Uterus (tissue), 4 donors: ENCODE measurements around the gene CYP2W1. TPM values are rescaled to one million over a fixed set of nuclear protein-coding genes. Genes with fewer than 3 reads are reported as not detected.

Experiments used
- DNase-seq, 2 donors: peaks; one replicate each; pipeline ENCODE4 v3.0.0-alpha.2; 2019 to 2020
- H3K27ac ChIP-seq, 2 donors: fragments of 200-600 bp; sonication (generic); 1 replicate in 1 of 2; 2 replicates in 1 of 2; pipeline ENCODE4 v1.5.1; 2016 to 2018
- H3K27me3 ChIP-seq, 2 donors: fragments of 200-600 bp; sonication (generic); one replicate each; pipeline ENCODE4 v1.5.1; 2018 to 2019; ENCODE audit warnings: control low read depth in 1 of 2
- H3K36me3 ChIP-seq, 2 donors: fragments of 200-600 bp; sonication (generic); one replicate each; pipeline ENCODE4 v1.5.1; 2019; ENCODE audit warnings: control low read depth in 1 of 2
- H3K4me1 ChIP-seq, 2 donors: fragments of 200-600 bp; sonication (generic); one replicate each; pipeline ENCODE4 v1.5.1; 2018 to 2019; ENCODE audit warnings: control low read depth in 1 of 2
- H3K4me3 ChIP-seq, 2 donors: fragments of 200-600 bp; sonication (generic); 1 replicate in 1 of 2; 2 replicates in 1 of 2; pipeline ENCODE4 v1.5.1; 2018 to 2019; ENCODE audit warnings: mild to moderate bottlenecking in 1 of 2
- H3K9me3 ChIP-seq, 2 donors: fragments of 200-600 bp; sonication (generic); one replicate each; pipeline ENCODE4 v1.5.1; 2019; ENCODE audit warnings: control low read depth in 1 of 2
- CTCF ChIP-seq, 4 experiments: fragments of 200-600 bp in 2 of 4; fragments of 450-650 bp in 2 of 4; sonication (generic) in 2 of 4; IDR thresholded peaks; one replicate each; pipeline ENCODE4 v1.5.1; 2016 to 2019; ENCODE audit warnings: antibody characterized with exemption in 4 of 4, mild to moderate bottlenecking in 2 of 4, moderate library complexity in 1 of 4
- POLR2A ChIP-seq, 2 donors: fragments of 450-650 bp; IDR thresholded peaks; one replicate each; pipeline ENCODE4 v1.6.1; 2016; ENCODE audit warnings: antibody characterized with exemption in 2 of 2, mild to moderate bottlenecking in 1 of 2, moderate library complexity in 1 of 2
- intact Hi-C: fragments of 100-400 bp; cut with DNase I; formaldehyde crosslinking; loops from one replicate; pipeline ENCODE4 v1.15.1; 2023; ENCODE audit warnings: low total_unique reads
- total RNA-seq, 4 donors: library from RNA; depleted of rRNA in 3 of 4; stranded (reverse); fragments of >200 nt in 3 of 4; gene quantifications; one replicate each; pipeline versions ENCODE4 v1.1.0 to v1.2.4, GENCODE V29; 2014 to 2023
- donor health status: DM: yes; HTN: yes; CAD: no.

Gene CYP2W1
- total RNA-seq, 4 donors from 2014 or later: 6.6 TPM; not detected in 3

- Histone ChIP-seq H3K9me3 (no peaks in the 10 kb centered on the region), H3K27me3 (peaks cover 4 to 23% of the 10 kb centered on the region in 2 donors), H3K4me3 (no peak overlapping the region), H3K36me3 (no peaks in the 10 kb centered on the region), H3K27ac (no peak overlapping the region), H3K4me1 (no peaks in the 10 kb centered on the region)
- no peak for TF ChIP-seq POLR2A (IDR thresholded peaks at IDR 0.05)
- no peak for TF ChIP-seq CTCF (IDR thresholded peaks at IDR 0.05)
- intact Hi-C loops: no loop called here
- no peak for DNase-seq
Observed at GRCh38 chr7:986766-987751, 4.1 kb downstream of the CYP2W1 start.

- no peak for DNase-seq
- no peak overlapping the region for H3K27ac ChIP-seq
- TF ChIP-seq CTCF (IDR thresholded peaks at IDR 0.05): no peak
- no peak for TF ChIP-seq POLR2A (IDR thresholded peaks at IDR 0.05)
- no peaks in the 10 kb centered on the region for H3K9me3 ChIP-seq
- no peaks in the 10 kb centered on the region for H3K4me1 ChIP-seq
- intact Hi-C loops: no loop called here
- no peak overlapping the region for H3K4me3 ChIP-seq
- H3K36me3 ChIP-seq: no peaks in the 10 kb centered on the region
- peaks cover under 1 to 22% of the 10 kb centered on the region in 2 donors for H3K27me3 ChIP-seq
Observed at GRCh38 chr7:987909-988308, 4.9 kb downstream of the CYP2W1 start.

GRCh38 chr7:988426-988911 lies 5.5 kb downstream of the CYP2W1 start:
- intact Hi-C loops: no loop called here
- Histone ChIP-seq H3K9me3 (no peaks in the 10 kb centered on the region), H3K4me3 (no peak overlapping the region), H3K27ac (no peak overlapping the region), H3K4me1 (no peaks in the 10 kb centered on the region), H3K27me3 (peaks cover 0 to 16% of the 10 kb centered on the region in 2 donors), H3K36me3 (no peaks in the 10 kb centered on the region)
- no peak for DNase-seq
- TF ChIP-seq CTCF (IDR thresholded peaks at IDR 0.05) (no peak), POLR2A (IDR thresholded peaks at IDR 0.05) (no peak)

- intact Hi-C loops: no loop called here
- Histone ChIP-seq H3K36me3 (no peaks in the 10 kb centered on the region), H3K27ac (no peak overlapping the region), H3K4me1 (no peaks in the 10 kb centered on the region), H3K27me3 (peaks cover 0 to 15% of the 10 kb centered on the region in 2 donors), H3K4me3 (no peak overlapping the region), H3K9me3 (no peaks in the 10 kb centered on the region)
- TF ChIP-seq CTCF (IDR thresholded peaks at IDR 0.05) (no peak), POLR2A (IDR thresholded peaks at IDR 0.05) (no peak)
- DNase-seq: no peak
Observed at GRCh38 chr7:988963-989529, 6.1 kb downstream of the CYP2W1 start.
